ENCODE results near the gene CYYR1. TPM values are rescaled to one million over a fixed set of nuclear protein-coding genes. Genes with fewer than 3 reads are reported as not detected.
"Not testable (repeated sequence)": the region's sequence is repeated elsewhere in the genome, so short reads cannot be mapped to it uniquely, and the experiment has no call there.

The CYYR1 gene
- total RNA-seq, 1 donor = not detected

- TF ChIP-seq, protein P1, sequence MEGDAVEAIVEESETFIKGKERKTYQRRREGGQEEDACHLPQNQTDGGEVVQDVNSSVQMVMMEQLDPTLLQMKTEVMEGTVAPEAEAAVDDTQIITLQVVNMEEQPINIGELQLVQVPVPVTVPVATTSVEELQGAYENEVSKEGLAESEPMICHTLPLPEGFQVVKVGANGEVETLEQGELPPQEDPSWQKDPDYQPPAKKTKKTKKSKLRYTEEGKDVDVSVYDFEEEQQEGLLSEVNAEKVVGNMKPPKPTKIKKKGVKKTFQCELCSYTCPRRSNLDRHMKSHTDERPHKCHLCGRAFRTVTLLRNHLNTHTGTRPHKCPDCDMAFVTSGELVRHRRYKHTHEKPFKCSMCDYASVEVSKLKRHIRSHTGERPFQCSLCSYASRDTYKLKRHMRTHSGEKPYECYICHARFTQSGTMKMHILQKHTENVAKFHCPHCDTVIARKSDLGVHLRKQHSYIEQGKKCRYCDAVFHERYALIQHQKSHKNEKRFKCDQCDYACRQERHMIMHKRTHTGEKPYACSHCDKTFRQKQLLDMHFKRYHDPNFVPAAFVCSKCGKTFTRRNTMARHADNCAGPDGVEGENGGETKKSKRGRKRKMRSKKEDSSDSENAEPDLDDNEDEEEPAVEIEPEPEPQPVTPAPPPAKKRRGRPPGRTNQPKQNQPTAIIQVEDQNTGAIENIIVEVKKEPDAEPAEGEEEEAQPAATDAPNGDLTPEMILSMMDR (IDR thresholded peaks at IDR 0.05; ENCODE audit: insufficient read depth, low read depth, low read length) = no peak
- no peak for DNase-seq (ENCODE audit: low read depth)
- H3K4me3 ChIP-seq (ENCODE audit: low read depth, low read length) = no peak overlapping the region
These were observed 102.6 kb downstream of the CYYR1 start for GRCh38 chr21:26470351-26471098.

- peak; percentile 48 for DNase-seq (ENCODE audit: low read depth)
- H3K4me3 ChIP-seq (ENCODE audit: low read depth, low read length) = no peak overlapping the region
- TF ChIP-seq, protein P1 (IDR thresholded peaks at IDR 0.05; ENCODE audit: insufficient read depth, low read depth, low read length) = no peak
These were observed 103.3 kb downstream of the CYYR1 start for GRCh38 chr21:26469789-26470188.

GRCh38 chr21:26465916-26466315 lies 107.2 kb downstream of the CYYR1 start:
- TF ChIP-seq, protein P1 (IDR thresholded peaks at IDR 0.05; ENCODE audit: insufficient read depth, low read depth, low read length) = no peak
- no peak for DNase-seq (ENCODE audit: low read depth)
- no peak overlapping the region for H3K4me3 ChIP-seq (ENCODE audit: low read depth, low read length)

DNA sequence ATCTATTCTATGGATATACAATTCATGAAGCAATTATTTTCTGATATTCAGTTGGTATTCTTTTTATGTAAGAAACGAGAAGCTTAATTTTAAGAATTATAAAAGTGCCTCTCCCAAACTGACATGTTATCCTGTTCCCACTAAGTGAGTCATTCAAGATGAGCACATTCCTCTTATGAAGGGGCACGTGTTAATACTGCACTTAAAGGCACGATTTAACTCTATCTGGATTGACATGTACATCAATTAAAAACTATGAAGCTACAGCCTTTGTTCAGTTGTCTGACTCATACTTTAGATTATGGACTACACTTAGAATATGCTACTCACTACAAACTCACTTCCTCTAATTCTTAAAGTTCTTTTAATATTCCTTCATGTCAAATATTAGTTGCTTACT lies 111.6 kb downstream of the CYYR1 start:
- TF ChIP-seq, protein P1 (IDR thresholded peaks at IDR 0.05; ENCODE audit: insufficient read depth, low read depth, low read length) = no peak
- no peak for DNase-seq (ENCODE audit: low read depth)
- H3K4me3 ChIP-seq (ENCODE audit: low read depth, low read length) = no peak overlapping the region

- H3K4me3 ChIP-seq (ENCODE audit: low read depth, low read length) = no peak overlapping the region
- no peak for DNase-seq (ENCODE audit: low read depth)
- TF ChIP-seq, protein P1 (IDR thresholded peaks at IDR 0.05; ENCODE audit: insufficient read depth, low read depth, low read length) = no peak
These were observed 112.5 kb downstream of the CYYR1 start for GRCh38 chr21:26460621-26461020.

- DNase-seq (ENCODE audit: low read depth); H3K4me3 ChIP-seq (ENCODE audit: low read depth, low read length): not testable (repeated sequence)
These were observed 114.2 kb downstream of the CYYR1 start for GRCh38 chr21:26458854-26459253.

GRCh38 chr21:26457817-26458216 lies 115.3 kb downstream of the CYYR1 start:
- TF ChIP-seq, protein P1 (IDR thresholded peaks at IDR 0.05; ENCODE audit: insufficient read depth, low read depth, low read length) = no peak
- H3K4me3 ChIP-seq (ENCODE audit: low read depth, low read length) = no peak overlapping the region
- peak; percentile 13 for DNase-seq (ENCODE audit: low read depth)
